Measurements from ENCODE around the gene HLCS. TPM values are rescaled to one million over a fixed set of nuclear protein-coding genes. Genes with fewer than 3 reads are reported as not detected.

The HLCS gene
- total and polyA plus RNA-seq, 2 donors (not counting 3 experiments of a cell fraction or from before 2014, with no cell fraction given): 6.7 to 17.2 TPM

DNA sequence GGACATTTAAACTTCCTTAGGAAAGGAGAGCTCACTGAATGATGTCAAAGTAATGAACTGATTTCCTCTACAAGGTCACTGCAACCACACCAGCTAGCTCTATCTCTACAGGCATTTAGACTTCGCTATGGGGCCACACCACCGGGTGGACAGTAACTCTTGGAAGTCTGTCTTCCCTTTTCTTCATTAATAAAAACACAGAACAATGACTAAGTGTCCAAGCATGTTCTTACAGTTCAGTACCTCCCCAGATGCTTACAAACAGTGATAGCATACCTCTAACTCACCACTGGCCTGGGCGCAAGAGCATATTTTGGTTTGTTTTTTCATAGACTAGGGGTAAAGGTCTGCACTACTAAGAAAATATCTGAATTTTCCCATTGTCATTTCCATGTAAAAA, 212.9 kb downstream of the HLCS start:
- Histone ChIP-seq H3K4me3 (replicated peaks in 1 of 3; ENCODE audit: insufficient read depth in 1 of 3, low read depth in 1 of 3, low read length in 3 of 3) (no peak overlapping the region), H3K9ac (replicated peaks; ENCODE audit: extremely low read depth, insufficient read depth, low read length) (no peak overlapping the region), H3K36me3 (ENCODE audit: control insufficient read depth in 2 of 2, extremely low read depth in 1 of 2, insufficient read depth in 2 of 2, low read length in 2 of 2) (no peaks in the 10 kb centered on the region), H2AFZ (ENCODE audit: low read depth, low read length) (no peak overlapping the region), H3K9me1 (replicated peaks; ENCODE audit: control insufficient read depth, extremely low read depth, insufficient read depth, low read length) (no peaks in the 10 kb centered on the region), H3K9me3 (replicated peaks; ENCODE audit: control insufficient read depth, insufficient read depth, low read length) (no peaks in the 10 kb centered on the region), H3K4me1 (ENCODE audit: control insufficient read depth, extremely low read depth, insufficient read depth, low read length) (peaks cover 16% of the 10 kb centered on the region), H3K27me3 (ENCODE audit: control insufficient read depth in 2 of 2, insufficient read depth in 2 of 2, low read length in 2 of 2) (no peaks in the 10 kb centered on the region), H3K27ac (ENCODE audit: insufficient read depth, low read depth, low read length) (peak overlapping the region; percentile 16), H3K79me2 (ENCODE audit: control insufficient read depth, insufficient read depth, low read length) (no peaks in the 10 kb centered on the region), H3K4me2 (ENCODE audit: insufficient read depth, low read length) (peak overlapping the region; percentile 10), H4K20me1 (replicated peaks; ENCODE audit: control insufficient read depth, extremely low read depth, insufficient read depth, low read length) (no peaks in the 10 kb centered on the region)
- ChIA-PET CTCF (interaction anchor here (0.9 to 2.5 kb wide), 7 partner anchors 10 to 164 kb away, joined by 3 to 20 read pairs (median 5); no protein-coding TSS in a partner anchor), POLR2A (no interaction called here)
- DNase-seq (ENCODE audit: low read depth, low spot score) (peak; percentile 20), FAIRE-seq (no peak)
- intact Hi-C loops (cut with micrococcal nuclease) (no loop called here), dilution Hi-C loops (cut with MboI; ENCODE audit: extremely low pct_ligation_motif_present, low sequenced_read_pairs) (no loop called here)
- TF ChIP-seq EZH2 (IDR thresholded peaks at IDR 0.05; ENCODE audit: borderline replicate concordance, low read depth, low read length, severe bottlenecking) (no peak), JUN (IDR thresholded peaks at IDR 0.05; ENCODE audit: borderline replicate concordance, insufficient read depth, insufficient read length, low read depth) (no peak), MYC (IDR thresholded peaks at IDR 0.05; ENCODE audit: low read depth, low read length) (no peak), FOS (IDR thresholded peaks at IDR 0.05; ENCODE audit: borderline replicate concordance, insufficient read depth, low read length) (peak; percentile 23), GATA2 (IDR thresholded peaks at IDR 0.05; ENCODE audit: insufficient read depth, insufficient read length, low read depth, low read length) (no peak), POLR2A (IDR thresholded peaks at IDR 0.05; ENCODE audit: low read depth, low read length) (no peak)
- TF ChIP-seq, protein P1, sequence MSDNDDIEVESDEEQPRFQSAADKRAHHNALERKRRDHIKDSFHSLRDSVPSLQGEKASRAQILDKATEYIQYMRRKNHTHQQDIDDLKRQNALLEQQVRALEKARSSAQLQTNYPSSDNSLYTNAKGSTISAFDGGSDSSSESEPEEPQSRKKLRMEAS (IDR thresholded peaks at IDR 0.05; ENCODE audit: insufficient read depth, insufficient read length): no peak
- BruUV-seq (replicated peaks): no TSS peak

DNA sequence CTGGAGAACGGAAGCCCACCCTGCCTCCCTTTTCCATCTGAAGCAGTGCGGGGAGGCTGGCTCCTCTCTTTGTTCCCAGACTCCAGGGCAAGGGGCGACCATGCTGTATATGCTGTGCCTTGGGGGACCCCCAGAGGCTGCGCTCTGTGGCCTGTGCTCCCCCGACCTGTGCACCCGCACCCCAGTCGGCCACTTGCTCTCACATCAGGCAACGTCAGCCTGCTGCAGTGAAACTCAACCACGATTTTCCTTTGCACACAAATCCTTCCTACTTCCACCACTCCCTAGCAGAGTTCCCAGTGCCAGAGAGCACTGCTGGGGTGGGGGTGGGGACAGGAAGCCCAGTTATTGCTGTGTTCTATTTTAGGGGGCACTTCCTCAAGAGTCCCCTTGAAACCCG, 215.1 kb downstream of the HLCS start:
- Histone ChIP-seq H3K27ac (ENCODE audit: insufficient read depth, low read depth, low read length) (no peak overlapping the region), H3K27me3 (ENCODE audit: control insufficient read depth in 2 of 2, insufficient read depth in 2 of 2, low read length in 2 of 2) (peaks cover 0 to 5% of the 10 kb centered on the region in 2 experiments), H3K4me1 (ENCODE audit: control insufficient read depth, extremely low read depth, insufficient read depth, low read length) (peaks cover 19% of the 10 kb centered on the region), H3K36me3 (ENCODE audit: control insufficient read depth in 2 of 2, extremely low read depth in 1 of 2, insufficient read depth in 2 of 2, low read length in 2 of 2) (no peaks in the 10 kb centered on the region), H3K4me3 (replicated peaks in 1 of 3; ENCODE audit: insufficient read depth in 1 of 3, low read depth in 1 of 3, low read length in 3 of 3) (no peak overlapping the region), H2AFZ (ENCODE audit: low read depth, low read length) (no peak overlapping the region), H3K79me2 (ENCODE audit: control insufficient read depth, insufficient read depth, low read length) (no peaks in the 10 kb centered on the region), H4K20me1 (replicated peaks; ENCODE audit: control insufficient read depth, extremely low read depth, insufficient read depth, low read length) (no peaks in the 10 kb centered on the region), H3K9me1 (replicated peaks; ENCODE audit: control insufficient read depth, extremely low read depth, insufficient read depth, low read length) (no peaks in the 10 kb centered on the region), H3K9ac (replicated peaks; ENCODE audit: extremely low read depth, insufficient read depth, low read length) (no peak overlapping the region), H3K4me2 (ENCODE audit: insufficient read depth, low read length) (no peak overlapping the region), H3K9me3 (replicated peaks; ENCODE audit: control insufficient read depth, insufficient read depth, low read length) (no peaks in the 10 kb centered on the region)
- intact Hi-C loops (cut with micrococcal nuclease) (no loop called here), dilution Hi-C loops (cut with MboI; ENCODE audit: extremely low pct_ligation_motif_present, low sequenced_read_pairs) (no loop called here)
- BruUV-seq (replicated peaks): no TSS peak
- FAIRE-seq: no peak
- ChIA-PET CTCF (interaction anchor here (1.0 to 6.1 kb wide), 5 partner anchors 12 to 167 kb away, joined by 3 to 78 read pairs (median 10); no protein-coding TSS in a partner anchor), POLR2A (no interaction called here)
- DNase-seq (ENCODE audit: low read depth, low spot score): no peak
- no peak for TF ChIP-seq EZH2 (IDR thresholded peaks at IDR 0.05; ENCODE audit: borderline replicate concordance, low read depth, low read length, severe bottlenecking)
- no peak for TF ChIP-seq POLR2A (IDR thresholded peaks at IDR 0.05; ENCODE audit: low read depth, low read length)
- TF ChIP-seq FOS (IDR thresholded peaks at IDR 0.05; ENCODE audit: borderline replicate concordance, insufficient read depth, low read length): no peak
- no peak for TF ChIP-seq JUN (IDR thresholded peaks at IDR 0.05; ENCODE audit: borderline replicate concordance, insufficient read depth, insufficient read length, low read depth)
- no peak for TF ChIP-seq POLR2AphosphoS5 (IDR thresholded peaks at IDR 0.05; ENCODE audit: insufficient read depth, low read depth, low read length)
- TF ChIP-seq, protein P1 (IDR thresholded peaks at IDR 0.05; ENCODE audit: insufficient read depth, insufficient read length): no peak
- TF ChIP-seq, protein P2, sequence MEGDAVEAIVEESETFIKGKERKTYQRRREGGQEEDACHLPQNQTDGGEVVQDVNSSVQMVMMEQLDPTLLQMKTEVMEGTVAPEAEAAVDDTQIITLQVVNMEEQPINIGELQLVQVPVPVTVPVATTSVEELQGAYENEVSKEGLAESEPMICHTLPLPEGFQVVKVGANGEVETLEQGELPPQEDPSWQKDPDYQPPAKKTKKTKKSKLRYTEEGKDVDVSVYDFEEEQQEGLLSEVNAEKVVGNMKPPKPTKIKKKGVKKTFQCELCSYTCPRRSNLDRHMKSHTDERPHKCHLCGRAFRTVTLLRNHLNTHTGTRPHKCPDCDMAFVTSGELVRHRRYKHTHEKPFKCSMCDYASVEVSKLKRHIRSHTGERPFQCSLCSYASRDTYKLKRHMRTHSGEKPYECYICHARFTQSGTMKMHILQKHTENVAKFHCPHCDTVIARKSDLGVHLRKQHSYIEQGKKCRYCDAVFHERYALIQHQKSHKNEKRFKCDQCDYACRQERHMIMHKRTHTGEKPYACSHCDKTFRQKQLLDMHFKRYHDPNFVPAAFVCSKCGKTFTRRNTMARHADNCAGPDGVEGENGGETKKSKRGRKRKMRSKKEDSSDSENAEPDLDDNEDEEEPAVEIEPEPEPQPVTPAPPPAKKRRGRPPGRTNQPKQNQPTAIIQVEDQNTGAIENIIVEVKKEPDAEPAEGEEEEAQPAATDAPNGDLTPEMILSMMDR (IDR thresholded peaks at IDR 0.05; ENCODE audit: extremely low read depth in 1 of 2, insufficient read depth in 1 of 2, low read depth in 1 of 2, low read length in 2 of 2): no peak

Measured in endothelial cell of umbilical vein (primary cell).